ENCODE data around the gene SLC22A15.
"Not testable (repeated sequence)": the region's sequence is repeated elsewhere in the genome, so short reads cannot be mapped to it uniquely, and the experiment has no call there.

The SLC22A15 gene

GRCh38 chr1:115991909-115992308 lies 15.6 kb downstream of the SLC22A15 start:
- ChIA-PET POLR2A (no interaction called here), CTCF (interaction anchor here (1.2 to 2.5 kb wide), 3 partner anchors 10 to 28 kb away, joined by 4 to 11 read pairs (median 5); no protein-coding TSS in a partner anchor)
- no peaks in the 10 kb centered on the region for H3K27me3 ChIP-seq (replicated peaks in 2 of 5; ENCODE audit: control insufficient read depth in 4 of 5, insufficient read depth in 5 of 5, low read length in 4 of 5)
- peaks cover 0 to 3% (median 1%) of the 10 kb centered on the region in 5 experiments for H3K9me3 ChIP-seq (ENCODE audit: control extremely low read depth in 1 of 5, control insufficient read depth in 4 of 5, insufficient read depth in 2 of 5, low read depth in 1 of 5, low read length in 4 of 5)
- H3K27ac ChIP-seq (ENCODE audit: insufficient read depth in 1 of 2, low read depth in 1 of 2, low read length in 2 of 2, poor library complexity in 1 of 2, severe bottlenecking in 2 of 2): no peak overlapping the region
- no peaks in the 10 kb centered on the region for H3K4me1 ChIP-seq (ENCODE audit: control extremely low read depth in 1 of 4, control insufficient read depth in 4 of 4, insufficient read depth in 4 of 4, low read length in 3 of 4)
- 94% methylated on average over 6 of the region's 8 CpGs for WGBS (ENCODE audit: insufficient coverage)
- no peak for DNase-seq
- H3K36me3 ChIP-seq (ENCODE audit: control insufficient read depth in 4 of 4, insufficient read depth in 4 of 4, low read length in 3 of 4): peaks cover 2 to 18% (median 16%) of the 10 kb centered on the region in 4 experiments
- H3K4me3 ChIP-seq (ENCODE audit: control insufficient read depth in 1 of 7, extremely low read depth in 1 of 7, insufficient read depth in 4 of 7, low read depth in 2 of 7, low read length in 6 of 7): no peak overlapping the region

- POLR2A ChIA-PET, CTCF ChIA-PET: not testable (repeated sequence)
Measured at GRCh38 chr1:115997921-115998320, 21.6 kb downstream of the SLC22A15 start.

GRCh38 chr1:116001739-116002487 lies 25.6 kb downstream of the SLC22A15 start:
- ChIA-PET CTCF (interaction anchor here (1.0 kb wide), 1 partner anchor 21 kb away, joined by 3 read pairs; no protein-coding TSS in a partner anchor), POLR2A (no interaction called here)
- peaks cover 0 to 3% (median 0%) of the 10 kb centered on the region in 4 experiments for H3K4me1 ChIP-seq (ENCODE audit: control extremely low read depth in 1 of 4, control insufficient read depth in 4 of 4, insufficient read depth in 4 of 4, low read length in 3 of 4)
- no peaks in the 10 kb centered on the region for H3K27me3 ChIP-seq (replicated peaks in 2 of 5; ENCODE audit: control insufficient read depth in 4 of 5, insufficient read depth in 5 of 5, low read length in 4 of 5)
- no peak overlapping the region for H3K27ac ChIP-seq (ENCODE audit: insufficient read depth in 1 of 2, low read depth in 1 of 2, low read length in 2 of 2, poor library complexity in 1 of 2, severe bottlenecking in 2 of 2)
- H3K9me3 ChIP-seq (ENCODE audit: control extremely low read depth in 1 of 5, control insufficient read depth in 4 of 5, insufficient read depth in 2 of 5, low read depth in 1 of 5, low read length in 4 of 5): peaks cover 2 to 32% (median 6%) of the 10 kb centered on the region in 5 experiments
- no peak overlapping the region for H3K4me3 ChIP-seq (ENCODE audit: control insufficient read depth in 1 of 7, extremely low read depth in 1 of 7, insufficient read depth in 4 of 7, low read depth in 2 of 7, low read length in 6 of 7)
- DNase-seq: no peak
- peaks cover 5 to 35% (median 18%) of the 10 kb centered on the region in 4 experiments for H3K36me3 ChIP-seq (ENCODE audit: control insufficient read depth in 4 of 4, insufficient read depth in 4 of 4, low read length in 3 of 4)
- WGBS (ENCODE audit: insufficient coverage): 100% methylated on average over 3 of the region's 3 CpGs

More at GRCh38 chr1:115997921-115998320, 21.6 kb downstream of the SLC22A15 start:
- Histone ChIP-seq H3K36me3 (ENCODE audit: control insufficient read depth in 4 of 4, insufficient read depth in 4 of 4, low read length in 3 of 4) (peaks cover 5 to 38% (median 25%) of the 10 kb centered on the region in 4 experiments), H3K9me3 (ENCODE audit: control extremely low read depth in 1 of 5, control insufficient read depth in 4 of 5, insufficient read depth in 2 of 5, low read depth in 1 of 5, low read length in 4 of 5) (peaks cover 1 to 21% (median 8%) of the 10 kb centered on the region in 5 experiments)
- H3K27me3 ChIP-seq (replicated peaks in 2 of 5; ENCODE audit: control insufficient read depth in 4 of 5, insufficient read depth in 5 of 5, low read length in 4 of 5); H3K27ac ChIP-seq (ENCODE audit: insufficient read depth in 1 of 2, low read depth in 1 of 2, low read length in 2 of 2, poor library complexity in 1 of 2, severe bottlenecking in 2 of 2); H3K4me1 ChIP-seq (ENCODE audit: control extremely low read depth in 1 of 4, control insufficient read depth in 4 of 4, insufficient read depth in 4 of 4, low read length in 3 of 4); H3K4me3 ChIP-seq (ENCODE audit: control insufficient read depth in 1 of 7, extremely low read depth in 1 of 7, insufficient read depth in 4 of 7, low read depth in 2 of 7, low read length in 6 of 7): not testable (repeated sequence)
- WGBS (ENCODE audit: insufficient coverage): 100% methylated on average over 1 of the region's 1 CpG
- peak in 2 of 3 donors; percentile 36 to 50 for DNase-seq

GRCh38 chr1:116002781-116003420 lies 26.6 kb downstream of the SLC22A15 start:
- no peaks in the 10 kb centered on the region for H3K27me3 ChIP-seq (replicated peaks in 2 of 5; ENCODE audit: control insufficient read depth in 4 of 5, insufficient read depth in 5 of 5, low read length in 4 of 5)
- H3K4me1 ChIP-seq (ENCODE audit: control extremely low read depth in 1 of 4, control insufficient read depth in 4 of 4, insufficient read depth in 4 of 4, low read length in 3 of 4): peaks cover 0 to 3% (median 0%) of the 10 kb centered on the region in 4 experiments
- no peak overlapping the region for H3K27ac ChIP-seq (ENCODE audit: insufficient read depth in 1 of 2, low read depth in 1 of 2, low read length in 2 of 2, poor library complexity in 1 of 2, severe bottlenecking in 2 of 2)
- no peak overlapping the region for H3K4me3 ChIP-seq (ENCODE audit: control insufficient read depth in 1 of 7, extremely low read depth in 1 of 7, insufficient read depth in 4 of 7, low read depth in 2 of 7, low read length in 6 of 7)
- no CpG with 5 or more reads among the region's 1 CpG for WGBS (ENCODE audit: insufficient coverage)
- ChIA-PET CTCF (interaction anchor here (1.0 kb wide), 1 partner anchor 22 kb away, joined by 3 read pairs; no protein-coding TSS in a partner anchor), POLR2A (no interaction called here)
- no peak for DNase-seq
- peaks cover 0 to 24% (median 6%) of the 10 kb centered on the region in 5 experiments for H3K9me3 ChIP-seq (ENCODE audit: control extremely low read depth in 1 of 5, control insufficient read depth in 4 of 5, insufficient read depth in 2 of 5, low read depth in 1 of 5, low read length in 4 of 5)
- H3K36me3 ChIP-seq (ENCODE audit: control insufficient read depth in 4 of 4, insufficient read depth in 4 of 4, low read length in 3 of 4): peaks cover 3 to 34% (median 21%) of the 10 kb centered on the region in 4 experiments

GRCh38 chr1:116003823-116004222 lies 27.5 kb downstream of the SLC22A15 start:
- ChIA-PET CTCF (interaction anchor here (6.1 kb wide), 1 partner anchor 17 kb away, joined by 33 read pairs; no protein-coding TSS in a partner anchor), POLR2A (no interaction called here)
- DNase-seq: no peak
- Histone ChIP-seq H3K27ac (ENCODE audit: insufficient read depth in 1 of 2, low read depth in 1 of 2, low read length in 2 of 2, poor library complexity in 1 of 2, severe bottlenecking in 2 of 2) (no peak overlapping the region), H3K36me3 (ENCODE audit: control insufficient read depth in 4 of 4, insufficient read depth in 4 of 4, low read length in 3 of 4) (peaks cover 0 to 36% (median 21%) of the 10 kb centered on the region in 4 experiments), H3K4me3 (ENCODE audit: control insufficient read depth in 1 of 7, extremely low read depth in 1 of 7, insufficient read depth in 4 of 7, low read depth in 2 of 7, low read length in 6 of 7) (no peak overlapping the region), H3K4me1 (ENCODE audit: control extremely low read depth in 1 of 4, control insufficient read depth in 4 of 4, insufficient read depth in 4 of 4, low read length in 3 of 4) (peaks cover 0 to 3% (median 0%) of the 10 kb centered on the region in 4 experiments), H3K9me3 (ENCODE audit: control extremely low read depth in 1 of 5, control insufficient read depth in 4 of 5, insufficient read depth in 2 of 5, low read depth in 1 of 5, low read length in 4 of 5) (peaks cover 0 to 18% (median 5%) of the 10 kb centered on the region in 5 experiments), H3K27me3 (replicated peaks in 2 of 5; ENCODE audit: control insufficient read depth in 4 of 5, insufficient read depth in 5 of 5, low read length in 4 of 5) (no peaks in the 10 kb centered on the region)
- no CpG with 5 or more reads among the region's 1 CpG for WGBS (ENCODE audit: insufficient coverage)

GRCh38 chr1:116006486-116006964 lies 30.2 kb downstream of the SLC22A15 start:
- H3K4me3 ChIP-seq (ENCODE audit: control insufficient read depth in 1 of 7, extremely low read depth in 1 of 7, insufficient read depth in 4 of 7, low read depth in 2 of 7, low read length in 6 of 7): no peak overlapping the region
- no peak overlapping the region for H3K27ac ChIP-seq (ENCODE audit: insufficient read depth in 1 of 2, low read depth in 1 of 2, low read length in 2 of 2, poor library complexity in 1 of 2, severe bottlenecking in 2 of 2)
- peaks cover 0 to 3% (median 0%) of the 10 kb centered on the region in 4 experiments for H3K4me1 ChIP-seq (ENCODE audit: control extremely low read depth in 1 of 4, control insufficient read depth in 4 of 4, insufficient read depth in 4 of 4, low read length in 3 of 4)
- H3K27me3 ChIP-seq (replicated peaks in 2 of 5; ENCODE audit: control insufficient read depth in 4 of 5, insufficient read depth in 5 of 5, low read length in 4 of 5): no peaks in the 10 kb centered on the region
- POLR2A ChIA-PET: no interaction called here
- H3K36me3 ChIP-seq (ENCODE audit: control insufficient read depth in 4 of 4, insufficient read depth in 4 of 4, low read length in 3 of 4): peaks cover 0 to 33% (median 15%) of the 10 kb centered on the region in 4 experiments
- H3K9me3 ChIP-seq (ENCODE audit: control extremely low read depth in 1 of 5, control insufficient read depth in 4 of 5, insufficient read depth in 2 of 5, low read depth in 1 of 5, low read length in 4 of 5): peaks cover 0 to 13% (median 0%) of the 10 kb centered on the region in 5 experiments
- no peak for DNase-seq
- CTCF ChIA-PET: interaction anchor here (1.3 to 6.1 kb wide), 2 partner anchors 14 kb away, joined by 5 to 33 read pairs; no protein-coding TSS in a partner anchor
- WGBS (ENCODE audit: insufficient coverage): 83% methylated on average over 1 of the region's 3 CpGs

Data from common myeloid progenitor, CD34-positive (primary cell).